CMK (cell line): ENCODE data around the gene LACC1.

Source experiments
- DNase-seq: peaks from one replicate; pipeline ENCODE4 v3.0.0-alpha.2; 2010; ENCODE audit warnings: low read depth

LACC1 gene

GRCh38 chr13:43879755-43880181 is at the start of gene LACC1:
Gene LACC1 (plus strand): TSS chr13:43879904. CDS start chr13:43880986, 1,082 bp downstream.
- DNase-seq: no peak

- no peak for DNase-seq
Measured at GRCh38 chr13:43830497-43830881, 49.2 kb upstream of the LACC1 start.

GRCh38 chr13:43831088-43831487 is 48.6 kb upstream of the LACC1 start:
- no peak for DNase-seq

- no peak for DNase-seq
Measured at GRCh38 chr13:43835701-43836100, 44.0 kb upstream of the LACC1 start.

GRCh38 chr13:43838909-43839308 is 40.8 kb upstream of the LACC1 start:
- no peak for DNase-seq

- no peak for DNase-seq
Measured at GRCh38 chr13:43846496-43847158, 33.1 kb upstream of the LACC1 start.

GRCh38 chr13:43848001-43848649 is 31.6 kb upstream of the LACC1 start:
- DNase-seq: no peak

GRCh38 chr13:43850873-43851272 is 28.8 kb upstream of the LACC1 start:
- DNase-seq: no peak

- DNase-seq: no peak
Measured at GRCh38 chr13:43852923-43853404, 26.7 kb upstream of the LACC1 start.

- no peak for DNase-seq
Measured at GRCh38 chr13:43861863-43862262, 17.8 kb upstream of the LACC1 start.

GRCh38 chr13:43864921-43865320 is 14.8 kb upstream of the LACC1 start:
- no peak for DNase-seq

GRCh38 chr13:43865892-43866291 is 13.8 kb upstream of the LACC1 start:
- DNase-seq: no peak

GRCh38 chr13:43872181-43872580 is 7.5 kb upstream of the LACC1 start:
- no peak for DNase-seq

GRCh38 chr13:43874504-43875092 is 5.1 kb upstream of the LACC1 start:
- DNase-seq: no peak

GRCh38 chr13:43876366-43876765 is 3.3 kb upstream of the LACC1 start:
- no peak for DNase-seq

GRCh38 chr13:43877326-43877725 is 2.4 kb upstream of the LACC1 start:
- no peak for DNase-seq

- no peak for DNase-seq
Measured at GRCh38 chr13:43877766-43878165, 1.9 kb upstream of the LACC1 start.

GRCh38 chr13:43878892-43879754 is 581 bp upstream of the LACC1 start, which contains the start of gene CCDC122:
Gene CCDC122 (minus strand): TSS chr13:43879740. CDS start chr13:43869376, 10,364 bp downstream.
- DNase-seq: no peak

- DNase-seq: no peak
Measured at GRCh38 chr13:43880214-43880855, 631 bp downstream of the LACC1 start.

- no peak for DNase-seq
Measured at GRCh38 chr13:43880926-43881325, 1.2 kb downstream of the LACC1 start.

GRCh38 chr13:43881580-43881979 is 1.9 kb downstream of the LACC1 start:
- no peak for DNase-seq

- DNase-seq: no peak
Measured at GRCh38 chr13:43883631-43884030, 3.9 kb downstream of the LACC1 start.
